PC-9 (cell line): ENCODE measurements around the gene PTGES.

ENCODE experiments used
- EZH2 ChIP-seq: fragments of 200-600 bp; sonication (generic); IDR thresholded peaks from 2 replicates; pipeline ENCODE4 v1.8.0; 2017; ENCODE audit warnings: antibody characterized with exemption, low read depth
- TF ChIP-seq, protein P1 (sequence below): fragments of 200-600 bp; sonication (generic); conservative IDR thresholded peaks from 2 replicates; pipeline ENCODE4 v1.6.1; 2017; ENCODE audit warnings: mixed run types, antibody characterized with exemption, mild to moderate bottlenecking, moderate library complexity

GRCh38 chr9:129777769-129778130 lies 24.9 kb upstream of the PTGES start:
- TF ChIP-seq, protein P1, sequence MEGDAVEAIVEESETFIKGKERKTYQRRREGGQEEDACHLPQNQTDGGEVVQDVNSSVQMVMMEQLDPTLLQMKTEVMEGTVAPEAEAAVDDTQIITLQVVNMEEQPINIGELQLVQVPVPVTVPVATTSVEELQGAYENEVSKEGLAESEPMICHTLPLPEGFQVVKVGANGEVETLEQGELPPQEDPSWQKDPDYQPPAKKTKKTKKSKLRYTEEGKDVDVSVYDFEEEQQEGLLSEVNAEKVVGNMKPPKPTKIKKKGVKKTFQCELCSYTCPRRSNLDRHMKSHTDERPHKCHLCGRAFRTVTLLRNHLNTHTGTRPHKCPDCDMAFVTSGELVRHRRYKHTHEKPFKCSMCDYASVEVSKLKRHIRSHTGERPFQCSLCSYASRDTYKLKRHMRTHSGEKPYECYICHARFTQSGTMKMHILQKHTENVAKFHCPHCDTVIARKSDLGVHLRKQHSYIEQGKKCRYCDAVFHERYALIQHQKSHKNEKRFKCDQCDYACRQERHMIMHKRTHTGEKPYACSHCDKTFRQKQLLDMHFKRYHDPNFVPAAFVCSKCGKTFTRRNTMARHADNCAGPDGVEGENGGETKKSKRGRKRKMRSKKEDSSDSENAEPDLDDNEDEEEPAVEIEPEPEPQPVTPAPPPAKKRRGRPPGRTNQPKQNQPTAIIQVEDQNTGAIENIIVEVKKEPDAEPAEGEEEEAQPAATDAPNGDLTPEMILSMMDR, result no peak
- TF ChIP-seq EZH2, result no peak
